AG10803 (cell line): ENCODE measurements around the gene RPL19.

Experiments used
- DNase-seq: peaks from one replicate; pipeline ENCODE4 v3.0.0; 2010; ENCODE audit warnings: low read depth
- H3K4me3 ChIP-seq: 2 replicates; pipeline ENCODE4 v1.5.1; 2011; ENCODE audit warnings: mild to moderate bottlenecking, low read length, control low read depth
- TF ChIP-seq, protein P1 (sequence below): conservative IDR thresholded peaks from 2 replicates; pipeline ENCODE4 v1.5.1; 2011; ENCODE audit warnings: mild to moderate bottlenecking, low read length, control low read depth, inconsistent platforms

Gene RPL19

GRCh38 chr17:39156491-39156890 is 43.6 kb upstream of the RPL19 start:
- no peak for DNase-seq
- no peak overlapping the region for H3K4me3 ChIP-seq
- TF ChIP-seq, protein P1, sequence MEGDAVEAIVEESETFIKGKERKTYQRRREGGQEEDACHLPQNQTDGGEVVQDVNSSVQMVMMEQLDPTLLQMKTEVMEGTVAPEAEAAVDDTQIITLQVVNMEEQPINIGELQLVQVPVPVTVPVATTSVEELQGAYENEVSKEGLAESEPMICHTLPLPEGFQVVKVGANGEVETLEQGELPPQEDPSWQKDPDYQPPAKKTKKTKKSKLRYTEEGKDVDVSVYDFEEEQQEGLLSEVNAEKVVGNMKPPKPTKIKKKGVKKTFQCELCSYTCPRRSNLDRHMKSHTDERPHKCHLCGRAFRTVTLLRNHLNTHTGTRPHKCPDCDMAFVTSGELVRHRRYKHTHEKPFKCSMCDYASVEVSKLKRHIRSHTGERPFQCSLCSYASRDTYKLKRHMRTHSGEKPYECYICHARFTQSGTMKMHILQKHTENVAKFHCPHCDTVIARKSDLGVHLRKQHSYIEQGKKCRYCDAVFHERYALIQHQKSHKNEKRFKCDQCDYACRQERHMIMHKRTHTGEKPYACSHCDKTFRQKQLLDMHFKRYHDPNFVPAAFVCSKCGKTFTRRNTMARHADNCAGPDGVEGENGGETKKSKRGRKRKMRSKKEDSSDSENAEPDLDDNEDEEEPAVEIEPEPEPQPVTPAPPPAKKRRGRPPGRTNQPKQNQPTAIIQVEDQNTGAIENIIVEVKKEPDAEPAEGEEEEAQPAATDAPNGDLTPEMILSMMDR = no peak

- TF ChIP-seq, protein P1 = no peak
- H3K4me3 ChIP-seq = no peak overlapping the region
- no peak for DNase-seq
These were observed 41.5 kb upstream of the RPL19 start for GRCh38 chr17:39158623-39159022.

- no peak overlapping the region for H3K4me3 ChIP-seq
- DNase-seq = no peak
- TF ChIP-seq, protein P1 = no peak
These were observed 38.1 kb upstream of the RPL19 start for GRCh38 chr17:39161962-39162361.

GRCh38 chr17:39164675-39165143 is 35.4 kb upstream of the RPL19 start:
- TF ChIP-seq, protein P1 = peak; percentile 89
- H3K4me3 ChIP-seq = peak overlapping the region; percentile 57

GRCh38 chr17:39165178-39165840 is 34.8 kb upstream of the RPL19 start:
- peak overlapping the region; percentile 57 for H3K4me3 ChIP-seq
- TF ChIP-seq, protein P1 = no peak
- DNase-seq = no peak

More at GRCh38 chr17:39164675-39165143, 35.4 kb upstream of the RPL19 start:
- peak; percentile 92 for DNase-seq

DNA sequence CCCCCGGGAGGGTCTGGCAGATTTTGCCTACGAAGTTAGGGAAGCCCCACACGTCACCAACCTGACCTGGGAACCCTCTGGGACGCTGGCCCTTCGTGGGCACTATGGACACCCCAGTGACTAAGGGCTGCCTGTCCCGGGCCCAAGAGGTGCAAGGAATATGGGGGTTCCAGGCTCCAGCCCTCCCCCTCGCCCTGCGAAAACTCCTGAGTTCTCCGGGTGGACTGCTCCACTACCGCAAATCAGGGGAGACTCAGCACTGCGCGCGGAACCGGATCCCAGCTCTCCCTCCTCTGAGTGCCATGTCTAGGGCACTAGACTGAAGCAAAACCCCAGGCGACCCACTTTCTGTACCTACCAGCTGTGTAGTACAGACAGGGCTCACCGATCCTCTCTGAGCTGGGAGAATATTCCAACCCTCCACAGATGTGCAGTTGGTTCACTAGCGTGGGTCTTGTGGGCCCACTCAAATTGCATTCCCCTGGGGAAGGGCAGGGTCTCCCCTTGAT is 34.2 kb upstream of the RPL19 start, which contains the start of gene ARL5C:
Gene ARL5C (minus strand): TSS at position 321 of the 509 bp plus-strand sequence. CDS start 401 bp downstream, outside the sequence.
- TF ChIP-seq, protein P1 = no peak
- no peak for DNase-seq
- peak within 1 kb of the TSS; percentile 57 for H3K4me3 ChIP-seq
